Measurements from ENCODE around the gene ZACN.

ZACN gene

GRCh38 chr17:76085066-76085730 is 6.2 kb downstream of the ZACN start:
- Histone ChIP-seq H3K27ac (ENCODE audit: low read length) (no peak overlapping the region), H3K9me3 (ENCODE audit: control insufficient read depth in 1 of 2, low read length in 2 of 2) (no peaks in the 10 kb centered on the region), H3K36me3 (ENCODE audit: control insufficient read depth in 1 of 2, insufficient read depth in 2 of 2, low read length in 2 of 2) (peaks cover 59 to 82% of the 10 kb centered on the region in 2 donors), H3K4me3 (ENCODE audit: low read depth in 1 of 2, low read length in 2 of 2) (no peak overlapping the region), H3K27me3 (ENCODE audit: low read depth, low read length) (no peaks in the 10 kb centered on the region), H3K4me1 (ENCODE audit: control insufficient read depth in 1 of 2, insufficient read depth in 2 of 2, low read length in 2 of 2) (peaks cover 0 to 2% of the 10 kb centered on the region in 2 donors)

- H3K36me3 ChIP-seq (ENCODE audit: control insufficient read depth in 1 of 2, insufficient read depth in 2 of 2, low read length in 2 of 2) = peaks cover 62 to 88% of the 10 kb centered on the region in 2 donors
- no peaks in the 10 kb centered on the region for H3K4me1 ChIP-seq (ENCODE audit: control insufficient read depth in 1 of 2, insufficient read depth in 2 of 2, low read length in 2 of 2)
- H3K9me3 ChIP-seq (ENCODE audit: control insufficient read depth in 1 of 2, low read length in 2 of 2) = no peaks in the 10 kb centered on the region
- H3K27me3 ChIP-seq (ENCODE audit: low read depth, low read length) = no peaks in the 10 kb centered on the region
- H3K4me3 ChIP-seq (ENCODE audit: low read depth in 1 of 2, low read length in 2 of 2) = no peak overlapping the region
- no peak overlapping the region for H3K27ac ChIP-seq (ENCODE audit: low read length)
Observed at GRCh38 chr17:76085731-76086366, 6.9 kb downstream of the ZACN start.

GRCh38 chr17:76086384-76086783 is 7.4 kb downstream of the ZACN start:
- H3K9me3 ChIP-seq (ENCODE audit: control insufficient read depth in 1 of 2, low read length in 2 of 2) = no peaks in the 10 kb centered on the region
- H3K36me3 ChIP-seq (ENCODE audit: control insufficient read depth in 1 of 2, insufficient read depth in 2 of 2, low read length in 2 of 2) = peaks cover 62 to 94% of the 10 kb centered on the region in 2 donors
- H3K27ac ChIP-seq (ENCODE audit: low read length) = no peak overlapping the region
- no peaks in the 10 kb centered on the region for H3K27me3 ChIP-seq (ENCODE audit: low read depth, low read length)
- H3K4me3 ChIP-seq (ENCODE audit: low read depth in 1 of 2, low read length in 2 of 2) = no peak overlapping the region
- H3K4me1 ChIP-seq (ENCODE audit: control insufficient read depth in 1 of 2, insufficient read depth in 2 of 2, low read length in 2 of 2) = no peaks in the 10 kb centered on the region

GRCh38 chr17:76087531-76087930 is 8.5 kb downstream of the ZACN start:
- Histone ChIP-seq H3K4me1 (ENCODE audit: control insufficient read depth in 1 of 2, insufficient read depth in 2 of 2, low read length in 2 of 2) (no peaks in the 10 kb centered on the region), H3K27ac (ENCODE audit: low read length) (no peak overlapping the region), H3K27me3 (ENCODE audit: low read depth, low read length) (no peaks in the 10 kb centered on the region), H3K36me3 (ENCODE audit: control insufficient read depth in 1 of 2, insufficient read depth in 2 of 2, low read length in 2 of 2) (peaks cover 62 to 97% of the 10 kb centered on the region in 2 donors), H3K4me3 (ENCODE audit: low read depth in 1 of 2, low read length in 2 of 2) (no peak overlapping the region), H3K9me3 (ENCODE audit: control insufficient read depth in 1 of 2, low read length in 2 of 2) (no peaks in the 10 kb centered on the region)

- Histone ChIP-seq H3K36me3 (ENCODE audit: control insufficient read depth in 1 of 2, insufficient read depth in 2 of 2, low read length in 2 of 2) (peaks cover 62 to 97% of the 10 kb centered on the region in 2 donors), H3K4me1 (ENCODE audit: control insufficient read depth in 1 of 2, insufficient read depth in 2 of 2, low read length in 2 of 2) (no peaks in the 10 kb centered on the region), H3K27me3 (ENCODE audit: low read depth, low read length) (no peaks in the 10 kb centered on the region), H3K27ac (ENCODE audit: low read length) (no peak overlapping the region), H3K9me3 (ENCODE audit: control insufficient read depth in 1 of 2, low read length in 2 of 2) (no peaks in the 10 kb centered on the region), H3K4me3 (ENCODE audit: low read depth in 1 of 2, low read length in 2 of 2) (no peak overlapping the region)
Observed at GRCh38 chr17:76088041-76088867, 9.3 kb downstream of the ZACN start.

GRCh38 chr17:76088868-76089576 is 10.0 kb downstream of the ZACN start:
- no peak overlapping the region for H3K4me3 ChIP-seq (ENCODE audit: low read depth in 1 of 2, low read length in 2 of 2)
- H3K9me3 ChIP-seq (ENCODE audit: control insufficient read depth in 1 of 2, low read length in 2 of 2) = no peaks in the 10 kb centered on the region
- H3K36me3 ChIP-seq (ENCODE audit: control insufficient read depth in 1 of 2, insufficient read depth in 2 of 2, low read length in 2 of 2) = peaks cover 67 to 97% of the 10 kb centered on the region in 2 donors
- no peak overlapping the region for H3K27ac ChIP-seq (ENCODE audit: low read length)
- no peaks in the 10 kb centered on the region for H3K27me3 ChIP-seq (ENCODE audit: low read depth, low read length)
- H3K4me1 ChIP-seq (ENCODE audit: control insufficient read depth in 1 of 2, insufficient read depth in 2 of 2, low read length in 2 of 2) = no peaks in the 10 kb centered on the region

GRCh38 chr17:76089680-76090516 is 10.9 kb downstream of the ZACN start:
- no peak overlapping the region for H3K27ac ChIP-seq (ENCODE audit: low read length)
- H3K36me3 ChIP-seq (ENCODE audit: control insufficient read depth in 1 of 2, insufficient read depth in 2 of 2, low read length in 2 of 2) = peaks cover 60 to 96% of the 10 kb centered on the region in 2 donors
- H3K9me3 ChIP-seq (ENCODE audit: control insufficient read depth in 1 of 2, low read length in 2 of 2) = no peaks in the 10 kb centered on the region

GRCh38 chr17:76090517-76091129 is 11.6 kb downstream of the ZACN start:
- H3K27ac ChIP-seq (ENCODE audit: low read length) = no peak overlapping the region
- H3K9me3 ChIP-seq (ENCODE audit: control insufficient read depth in 1 of 2, low read length in 2 of 2) = no peaks in the 10 kb centered on the region
- no peaks in the 10 kb centered on the region for H3K4me1 ChIP-seq (ENCODE audit: control insufficient read depth in 1 of 2, insufficient read depth in 2 of 2, low read length in 2 of 2)
- no peaks in the 10 kb centered on the region for H3K27me3 ChIP-seq (ENCODE audit: low read depth, low read length)
- no peak overlapping the region for H3K4me3 ChIP-seq (ENCODE audit: low read depth in 1 of 2, low read length in 2 of 2)
- H3K36me3 ChIP-seq (ENCODE audit: control insufficient read depth in 1 of 2, insufficient read depth in 2 of 2, low read length in 2 of 2) = peaks cover 57 to 92% of the 10 kb centered on the region in 2 donors

More at GRCh38 chr17:76089680-76090516, 10.9 kb downstream of the ZACN start:
- no peak overlapping the region for H3K4me3 ChIP-seq (ENCODE audit: low read depth in 1 of 2, low read length in 2 of 2)
- no peaks in the 10 kb centered on the region for H3K4me1 ChIP-seq (ENCODE audit: control insufficient read depth in 1 of 2, insufficient read depth in 2 of 2, low read length in 2 of 2)
- H3K27me3 ChIP-seq (ENCODE audit: low read depth, low read length) = no peaks in the 10 kb centered on the region

GRCh38 chr17:76091526-76092286 is 12.7 kb downstream of the ZACN start:
- Histone ChIP-seq H3K27me3 (ENCODE audit: low read depth, low read length) (no peaks in the 10 kb centered on the region), H3K27ac (ENCODE audit: low read length) (no peak overlapping the region), H3K4me1 (ENCODE audit: control insufficient read depth in 1 of 2, insufficient read depth in 2 of 2, low read length in 2 of 2) (no peaks in the 10 kb centered on the region), H3K9me3 (ENCODE audit: control insufficient read depth in 1 of 2, low read length in 2 of 2) (no peaks in the 10 kb centered on the region), H3K4me3 (ENCODE audit: low read depth in 1 of 2, low read length in 2 of 2) (no peak overlapping the region), H3K36me3 (ENCODE audit: control insufficient read depth in 1 of 2, insufficient read depth in 2 of 2, low read length in 2 of 2) (peaks cover 49 to 91% of the 10 kb centered on the region in 2 donors)

All from muscle layer of duodenum (tissue), 2 donors.